ENCODE data around the gene HYAL2.

The HYAL2 gene

GRCh38 chr3:50322386-50323091, at the start of gene HYAL2:
Gene HYAL2 (minus strand): TSS chr3:50322745. CDS start chr3:50320489, 2,256 bp downstream.
- DNase-seq = peak; percentile 41

- DNase-seq = no peak
These were observed 48.7 kb upstream of the HYAL2 start for GRCh38 chr3:50371133-50371685.

GRCh38 chr3:50370594-50370993, 48.0 kb upstream of the HYAL2 start:
- DNase-seq = peak; percentile 29

- DNase-seq = no peak
These were observed 46.6 kb upstream of the HYAL2 start for GRCh38 chr3:50369012-50369670.

- DNase-seq = no peak
These were observed 43.3 kb upstream of the HYAL2 start for GRCh38 chr3:50365842-50366220.

GRCh38 chr3:50365080-50365841, 42.7 kb upstream of the HYAL2 start:
- DNase-seq = peak; percentile 38

- DNase-seq = no peak
These were observed 42.1 kb upstream of the HYAL2 start for GRCh38 chr3:50364573-50365079.

- no peak for DNase-seq
These were observed 37.2 kb upstream of the HYAL2 start for GRCh38 chr3:50359760-50360110.

GRCh38 chr3:50358911-50359759, 36.6 kb upstream of the HYAL2 start, which contains the start of gene TMEM115:
Gene TMEM115 (minus strand): TSS chr3:50359521. CDS start chr3:50359063, 458 bp downstream.
- DNase-seq = peak; percentile 87

- DNase-seq = no peak
These were observed 35.9 kb upstream of the HYAL2 start for GRCh38 chr3:50358355-50358910.

GRCh38 chr3:50357481-50357880, 34.9 kb upstream of the HYAL2 start:
- no peak for DNase-seq

- no peak for DNase-seq
These were observed 34.0 kb upstream of the HYAL2 start for GRCh38 chr3:50356553-50356952.

GRCh38 chr3:50355829-50356552, 33.4 kb upstream of the HYAL2 start:
- DNase-seq = no peak

- no peak for DNase-seq
These were observed 32.3 kb upstream of the HYAL2 start for GRCh38 chr3:50354850-50355249.

- no peak for DNase-seq
These were observed 31.7 kb upstream of the HYAL2 start for GRCh38 chr3:50354186-50354764.

GRCh38 chr3:50353245-50354004, 30.9 kb upstream of the HYAL2 start:
- no peak for DNase-seq

- DNase-seq = no peak
These were observed 30.2 kb upstream of the HYAL2 start for GRCh38 chr3:50352781-50353180.

GRCh38 chr3:50351323-50351697, 28.8 kb upstream of the HYAL2 start:
- no peak for DNase-seq

GRCh38 chr3:50350527-50351322, 28.2 kb upstream of the HYAL2 start, which contains the start of the genes CYB561D2 and NPRL2:
Gene CYB561D2 (plus strand): TSS chr3:50350862. CDS start chr3:50351434, 572 bp downstream.
Gene NPRL2 (minus strand): TSS chr3:50350775. CDS start chr3:50350652, 123 bp downstream.
- DNase-seq = peak; percentile 71

Data from DMS153 (cell line).